Heart left ventricle (tissue), 13 donors: ENCODE data around the gene PARD3.

Experiments used
- CTCF ChIP-seq, 12 donors: fragments of 200-600 bp; sonication (generic) in 4 of 12; IDR thresholded peaks; one replicate each; pipeline versions ENCODE4 v1.5.0 to v1.8.0; 2018 to 2022; ENCODE audit warnings: antibody characterized with exemption in 12 of 12, mild to moderate bottlenecking in 5 of 12
- POLR2A ChIP-seq, 2 donors: fragments of 450-650 bp; IDR thresholded peaks; one replicate each; pipeline ENCODE4 v1.6.1; 2017; ENCODE audit warnings: antibody characterized with exemption in 2 of 2, mild to moderate bottlenecking in 2 of 2, moderate library complexity in 2 of 2
- donor health status: ischemic (EF 13 %, LVEDD 7.1; RV severe dilation, severe dysfunction).
- donor health status: DM: no; HTN: yes; CAD: no.
- donor health status: DM: no; HTN: no; CAD: no.
- donor health status: ischemic (EF 25% LVEDD 6.9; RV normal size, moderate dysfunction).
- donor health status: ischemic (EF 25% LVEDD 5.7; RV mildly dilated, moderate dysfunction).
- donor health status: ischemic (EF 35%, LVEDD 5.7; RV mildly dilated, moderate dysfunction).
- donor health status: nonischemic (EF 11% LVEDD 7.7; RV severe dilation, severe dysfunction).
- donor health status: DM: yes; HTN: yes; CAD: no.
- donor health status: PGD.
- donor health status: ischemic (EF 29% LVEDD 5.4; RV normal size, mild dysfunction).
- donor health status: nonischemic (EF 23%, LVEDD 6.1; RV moderate dilation, normal function).

- TF ChIP-seq CTCF (IDR thresholded peaks at IDR 0.05), result no peak
- no peak for TF ChIP-seq POLR2A (IDR thresholded peaks at IDR 0.05)
Observed at GRCh38 chr10:34670081-34670480, 145.0 kb downstream of the PARD3 start.
